HG03378 (cell line): ENCODE results near the gene CETN1.

Experiments
- ATAC-seq: cut with Tn5 transposase; IDR thresholded peaks from one replicate; pipeline ENCODE4 v1.9.1; 2021; ENCODE audit warnings: mild to moderate bottlenecking, moderate library complexity; ENCODE audit not compliant: unreplicated experiment

The CETN1 gene

DNA sequence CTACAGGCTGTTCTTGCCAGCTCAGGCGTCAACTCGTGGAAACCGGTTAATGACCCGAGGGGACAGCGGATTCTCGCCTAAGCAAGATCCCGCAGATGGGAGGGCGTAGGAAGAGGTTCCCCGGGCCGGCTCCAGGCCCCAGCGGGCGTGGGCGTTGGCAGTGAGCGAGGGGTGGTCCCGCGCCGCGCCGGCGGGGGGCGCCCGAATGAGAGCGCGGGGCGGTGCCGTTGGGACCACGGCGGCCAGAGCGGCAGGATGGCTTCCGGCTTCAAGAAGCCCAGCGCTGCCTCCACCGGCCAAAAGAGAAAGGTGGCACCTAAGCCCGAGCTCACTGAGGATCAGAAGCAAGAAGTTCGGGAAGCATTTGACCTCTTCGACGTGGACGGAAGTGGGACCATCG, at the start of gene CETN1:
Gene CETN1, plus strand, starts transcription at position 227 of the 400 bp plus-strand sequence. Its CDS starts 29 bp downstream, at position 256.
- ATAC-seq, result no peak

DNA sequence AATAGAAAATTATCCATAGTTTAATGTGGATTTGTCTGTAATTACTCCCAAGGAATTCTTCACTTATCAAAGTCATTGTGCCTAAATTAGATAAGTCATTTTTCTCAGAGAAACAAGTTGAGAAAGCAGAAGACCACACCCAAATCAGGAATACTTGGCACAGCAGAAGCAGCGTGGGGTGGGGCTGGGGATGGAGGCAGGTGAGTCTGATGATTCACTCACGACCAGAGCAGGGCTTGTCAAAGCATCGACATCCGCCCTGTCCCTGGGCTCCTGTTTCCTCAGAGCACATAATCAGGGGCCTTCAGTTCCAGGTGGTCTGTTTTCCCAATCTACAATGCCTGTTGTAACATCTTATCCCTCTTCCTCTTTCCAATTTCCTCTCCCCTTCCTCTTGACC, 48.2 kb upstream of the CETN1 start:
- ATAC-seq, result no peak

DNA sequence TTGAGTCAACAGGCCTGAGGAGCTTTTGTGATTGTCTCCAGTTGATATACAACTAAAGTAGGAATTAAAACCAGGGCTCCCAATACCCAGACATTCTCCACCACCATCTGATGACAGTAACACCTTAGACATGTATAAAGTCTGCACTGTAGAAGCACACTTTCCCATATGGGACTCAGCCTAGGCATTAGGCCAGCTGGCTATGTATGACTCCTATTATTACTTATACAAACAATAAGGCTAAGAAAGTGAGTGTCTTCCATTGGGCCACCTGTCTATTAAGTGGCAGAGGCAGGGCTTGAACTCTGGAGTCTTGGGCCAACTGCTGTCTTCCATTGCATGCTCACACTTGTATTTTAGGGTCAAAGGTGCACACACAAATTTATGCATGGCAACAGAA, 47.5 kb upstream of the CETN1 start:
- ATAC-seq, result no peak

DNA sequence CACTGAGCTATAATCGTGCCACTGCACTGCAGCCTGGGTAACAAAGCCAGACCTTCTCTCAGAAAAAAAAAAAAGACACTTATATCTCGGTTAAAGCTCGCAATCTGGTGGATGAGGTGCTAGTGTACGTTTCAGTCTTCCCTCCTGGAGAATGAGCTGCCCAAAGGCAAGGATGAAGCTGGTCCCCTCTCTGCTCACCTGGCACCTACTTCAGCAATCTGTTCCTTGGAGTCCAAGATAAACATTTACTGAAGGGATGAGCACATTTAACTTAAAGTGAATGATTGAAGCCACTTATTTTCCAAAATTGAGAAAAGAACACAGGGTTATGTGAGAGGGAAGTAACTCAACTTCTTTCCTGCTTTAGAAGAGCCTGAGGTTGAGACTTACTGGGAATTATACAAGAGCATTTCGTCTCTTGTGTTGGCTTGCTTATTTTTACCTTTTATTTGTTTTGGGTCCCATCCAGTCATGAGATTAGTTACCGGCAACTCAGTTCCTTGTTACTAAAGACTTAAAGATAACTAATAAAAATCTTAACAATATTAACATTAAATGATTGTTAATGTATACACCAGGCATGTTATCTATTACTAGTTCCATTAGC, 46.1 kb upstream of the CETN1 start:
- ATAC-seq, result no peak

DNA sequence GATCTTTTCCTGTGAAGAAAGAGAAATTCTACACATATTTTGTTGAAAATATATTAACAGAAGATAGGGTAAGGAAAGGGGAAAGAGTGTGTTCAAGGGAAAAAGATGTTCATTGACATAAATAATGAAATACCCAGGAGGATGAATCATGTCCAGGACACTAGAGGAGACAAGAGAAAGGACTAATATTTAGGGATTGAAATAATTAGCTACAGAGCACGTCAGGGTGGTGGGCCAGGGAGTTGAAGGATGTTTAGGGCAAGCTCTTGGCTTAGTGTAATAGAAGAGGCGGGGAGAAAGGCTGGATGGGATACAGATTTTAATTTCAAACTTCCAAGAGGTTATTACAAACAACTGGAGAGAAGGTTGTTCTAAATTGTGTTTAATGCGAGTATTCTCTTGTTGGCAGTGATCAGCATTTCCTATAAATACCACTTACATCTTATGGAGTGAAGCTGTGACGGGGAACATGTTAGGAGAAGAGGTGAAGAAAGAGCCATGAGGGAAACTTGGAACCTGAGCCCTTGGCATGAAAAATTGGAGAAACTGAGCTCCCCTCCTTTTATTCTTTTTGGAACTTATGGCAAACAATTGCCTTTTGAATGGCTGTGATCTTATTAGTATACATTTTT, 36.6 kb upstream of the CETN1 start:
- ATAC-seq, result no peak

DNA sequence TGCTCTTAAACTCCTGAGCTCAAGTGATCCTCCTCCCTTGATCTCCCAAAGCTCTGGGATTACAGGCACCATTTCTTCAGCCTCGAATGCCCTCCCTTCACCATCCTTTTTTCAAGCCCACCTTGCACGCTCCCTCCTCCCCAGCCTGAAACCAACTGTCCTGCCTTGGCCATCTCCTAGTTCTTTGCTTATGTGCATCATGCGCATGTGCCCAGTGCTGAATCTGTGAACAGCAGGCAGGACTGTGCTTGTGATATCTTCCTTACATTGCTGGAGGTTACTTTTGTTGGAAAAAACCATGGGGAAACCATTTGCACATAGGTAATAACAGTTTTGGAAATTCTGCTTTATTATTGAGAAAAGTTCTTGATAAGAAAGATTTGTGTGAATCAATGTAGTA, 30.2 kb upstream of the CETN1 start:
- ATAC-seq, result no peak

DNA sequence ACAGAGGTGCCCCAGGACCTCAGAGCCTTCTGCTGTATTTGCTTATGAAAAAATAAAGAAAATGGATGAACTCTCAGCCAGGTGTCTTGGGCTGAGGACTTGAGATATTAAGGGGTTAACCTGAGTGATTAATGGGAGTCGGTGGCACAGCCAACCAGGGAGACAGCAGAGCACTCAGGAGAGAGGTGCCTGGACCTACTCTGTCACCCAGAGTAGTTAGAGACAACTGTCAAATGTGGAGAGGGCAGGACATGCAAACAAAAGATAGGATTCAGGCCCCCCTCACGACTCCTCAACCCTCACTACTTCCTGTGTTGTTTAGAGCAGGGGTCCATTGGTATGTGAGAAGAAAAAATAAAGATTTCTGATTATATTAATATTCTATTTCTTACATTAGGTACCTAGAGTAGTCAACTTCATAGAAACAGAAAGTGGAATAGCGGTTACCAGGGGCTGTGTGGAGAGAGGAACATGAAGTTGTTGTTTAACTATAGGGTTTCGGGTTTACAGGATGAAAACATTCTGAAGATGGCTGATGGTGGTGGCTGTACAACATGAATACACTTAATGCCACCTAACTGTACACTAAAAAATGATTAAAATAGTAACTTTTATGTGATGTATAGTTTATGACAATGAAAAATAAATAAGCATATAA, 28.6 kb upstream of the CETN1 start:
- peak; percentile 76 for ATAC-seq

DNA sequence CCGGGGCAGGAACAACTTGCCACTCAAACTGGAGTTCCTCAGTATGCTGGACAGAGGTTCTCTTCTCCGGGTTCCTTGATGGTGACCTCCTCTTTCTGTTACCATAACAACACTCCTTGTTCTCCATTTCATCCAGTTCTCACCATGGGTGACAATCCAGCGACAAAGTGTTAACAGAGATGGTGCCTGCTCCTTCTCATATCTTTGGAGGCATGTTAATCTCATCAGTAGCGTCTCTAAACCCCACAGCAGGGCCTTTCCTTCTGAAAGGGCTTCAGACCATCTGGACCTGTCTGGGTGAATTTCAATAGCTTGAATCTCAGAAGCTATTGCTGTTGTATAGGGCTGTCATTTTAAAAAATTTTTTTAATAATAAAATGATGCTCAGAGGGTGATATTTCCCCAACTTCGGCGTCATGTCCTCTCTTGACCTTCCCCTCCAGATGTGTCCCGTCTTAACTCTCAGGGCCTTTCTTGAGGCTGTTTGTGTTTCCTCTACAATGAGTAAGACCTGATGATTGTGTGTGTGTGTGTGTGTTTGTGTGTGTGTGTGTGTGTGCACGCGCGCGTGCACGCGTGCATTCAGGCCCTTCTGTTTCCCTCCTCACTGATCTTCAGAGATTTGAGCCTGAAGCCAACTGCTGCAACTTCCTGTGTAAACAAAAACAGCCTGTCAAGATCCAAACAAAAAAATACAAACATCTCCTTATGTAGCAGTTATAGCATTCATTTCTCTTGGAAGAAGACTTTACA, 24.3 kb upstream of the CETN1 start:
- no peak for ATAC-seq

DNA sequence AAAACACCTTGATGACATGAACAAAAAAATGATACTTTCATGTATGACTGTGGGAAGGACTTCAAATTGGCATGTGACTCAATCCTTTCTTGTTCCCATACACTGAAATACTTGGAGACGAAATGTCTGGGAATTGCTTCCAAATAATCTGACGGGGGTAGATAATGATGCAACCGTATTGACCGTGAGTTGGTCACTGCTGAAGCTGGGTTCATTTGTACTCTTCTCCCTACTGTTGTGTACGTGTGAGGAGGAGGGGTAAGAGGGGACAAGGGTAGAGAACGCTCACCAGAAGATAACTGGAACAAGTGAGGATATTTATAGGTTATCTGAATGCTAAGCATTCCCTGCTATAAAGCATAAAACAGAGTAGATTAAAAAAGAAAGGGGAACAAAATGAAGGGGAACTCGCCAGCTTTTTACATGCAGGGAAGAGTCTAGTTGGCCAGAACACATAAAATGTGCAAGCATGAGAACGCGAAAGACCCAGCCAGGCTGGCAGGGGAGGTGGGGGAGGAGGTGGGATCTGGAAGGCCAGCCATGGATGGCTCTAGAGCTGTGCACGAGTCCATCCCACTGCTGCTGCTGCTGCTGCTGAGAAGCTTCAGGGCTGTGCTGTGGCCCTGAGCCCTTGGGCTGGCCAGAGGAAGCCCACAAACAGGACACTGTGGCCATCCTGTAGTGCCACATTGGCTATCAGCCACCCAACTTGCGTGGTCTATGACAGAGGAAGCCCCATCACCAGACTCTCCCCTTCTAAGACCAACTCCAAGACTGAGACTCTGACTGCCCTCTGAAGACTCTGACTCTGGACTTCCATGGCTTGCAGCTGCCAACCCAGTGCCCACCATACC, 15.2 kb upstream of the CETN1 start:
- ATAC-seq, result no peak

DNA sequence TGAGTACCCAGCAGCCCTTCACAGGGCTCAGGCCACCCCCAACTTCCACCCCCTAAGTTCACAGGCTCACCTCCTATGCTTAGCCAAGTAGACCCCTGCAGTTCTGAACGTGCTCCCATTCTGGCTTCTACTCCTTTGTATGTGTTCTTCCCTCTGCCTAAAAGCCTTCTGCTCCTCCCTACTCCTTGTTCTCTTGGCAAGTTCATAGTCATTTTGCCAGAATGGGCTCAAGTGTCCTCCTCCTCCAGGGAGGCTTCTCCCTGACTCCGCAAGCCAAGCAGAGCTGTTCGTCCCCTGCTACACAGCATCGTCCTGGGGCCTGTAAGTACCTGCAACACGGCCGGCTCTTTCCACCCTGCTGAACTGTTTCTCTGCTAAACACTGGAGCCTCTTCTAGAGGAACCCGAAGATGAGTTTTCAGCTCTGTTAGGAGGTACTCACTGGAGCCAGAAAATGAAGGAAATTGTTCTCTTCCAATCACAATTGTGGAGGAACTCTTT, 14.6 kb upstream of the CETN1 start:
- no peak for ATAC-seq

DNA sequence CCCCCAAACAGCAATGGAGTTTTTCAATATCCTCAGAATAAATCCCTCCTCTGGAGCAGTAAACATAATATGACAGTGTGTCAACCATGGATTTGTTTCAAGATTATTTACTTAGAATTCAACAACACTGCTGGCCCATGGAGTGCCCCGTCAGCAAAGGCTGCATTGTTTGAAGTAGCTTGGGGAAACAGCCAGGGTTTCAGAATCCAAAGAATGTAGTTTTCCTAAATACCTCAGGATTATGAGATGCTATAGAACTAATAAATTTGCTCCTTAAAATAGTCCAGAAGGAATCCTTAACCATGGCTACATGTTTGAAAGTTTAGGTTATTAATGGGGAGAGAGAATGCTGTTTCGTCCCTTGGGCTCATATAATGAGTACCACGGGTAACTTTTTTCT, 13.1 kb upstream of the CETN1 start:
- ATAC-seq, result no peak

DNA sequence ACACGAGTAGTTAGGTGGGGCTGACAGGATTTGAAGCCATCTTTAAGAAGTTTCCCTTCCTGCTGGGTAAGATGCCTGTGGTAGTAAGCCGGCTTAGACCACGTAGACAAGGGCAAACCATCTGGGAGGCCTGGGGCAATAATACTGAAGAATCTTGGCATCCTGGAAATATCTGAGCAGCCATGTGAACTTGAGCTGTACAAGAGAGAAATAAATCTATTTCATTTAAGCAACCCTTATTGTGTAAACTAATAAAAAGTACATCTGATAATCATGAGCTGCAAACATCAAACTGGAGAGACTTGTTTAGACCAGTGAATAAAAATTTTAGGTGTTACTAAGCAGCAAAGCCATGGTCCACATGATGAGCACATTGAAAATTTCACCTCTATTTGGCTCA, 11.4 kb upstream of the CETN1 start:
- ATAC-seq, result no peak

DNA sequence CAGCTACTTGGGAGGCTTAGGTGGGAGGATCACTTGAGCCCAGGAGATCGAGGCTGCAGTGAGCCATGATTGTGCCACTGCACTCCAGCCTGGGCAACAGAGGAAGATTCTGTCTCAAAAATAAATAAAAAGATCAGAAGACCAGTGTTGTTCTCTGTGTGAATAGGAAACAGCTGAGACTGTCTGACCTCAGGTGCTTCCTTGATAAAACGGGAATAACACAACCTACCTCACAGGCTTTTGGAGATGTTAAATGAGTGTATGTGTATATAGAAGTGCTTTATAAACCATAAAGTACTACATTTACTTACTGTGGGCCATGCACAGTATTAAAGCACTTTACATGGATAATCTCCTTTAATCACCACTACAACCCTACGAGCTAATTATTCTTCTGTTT, 9.9 kb upstream of the CETN1 start:
- ATAC-seq, result no peak

DNA sequence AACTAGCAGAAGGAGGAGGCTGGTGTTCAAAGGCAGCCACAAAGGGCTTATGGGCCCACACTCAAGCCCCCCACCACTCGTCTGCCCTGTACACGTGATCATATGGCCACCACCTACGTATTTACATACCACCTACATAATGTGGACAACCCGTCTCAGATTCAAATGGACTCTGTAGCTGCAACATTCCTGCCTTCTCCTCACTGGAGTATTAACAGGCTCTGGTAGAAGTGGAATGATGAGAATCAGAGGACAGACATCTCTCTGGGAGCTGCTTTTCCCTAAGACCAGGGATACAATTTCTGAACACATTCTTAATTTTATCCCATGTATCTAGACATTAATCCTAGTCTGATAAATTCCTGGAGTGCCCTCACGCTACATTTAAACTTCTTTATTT, 9.5 kb upstream of the CETN1 start:
- no peak for ATAC-seq

DNA sequence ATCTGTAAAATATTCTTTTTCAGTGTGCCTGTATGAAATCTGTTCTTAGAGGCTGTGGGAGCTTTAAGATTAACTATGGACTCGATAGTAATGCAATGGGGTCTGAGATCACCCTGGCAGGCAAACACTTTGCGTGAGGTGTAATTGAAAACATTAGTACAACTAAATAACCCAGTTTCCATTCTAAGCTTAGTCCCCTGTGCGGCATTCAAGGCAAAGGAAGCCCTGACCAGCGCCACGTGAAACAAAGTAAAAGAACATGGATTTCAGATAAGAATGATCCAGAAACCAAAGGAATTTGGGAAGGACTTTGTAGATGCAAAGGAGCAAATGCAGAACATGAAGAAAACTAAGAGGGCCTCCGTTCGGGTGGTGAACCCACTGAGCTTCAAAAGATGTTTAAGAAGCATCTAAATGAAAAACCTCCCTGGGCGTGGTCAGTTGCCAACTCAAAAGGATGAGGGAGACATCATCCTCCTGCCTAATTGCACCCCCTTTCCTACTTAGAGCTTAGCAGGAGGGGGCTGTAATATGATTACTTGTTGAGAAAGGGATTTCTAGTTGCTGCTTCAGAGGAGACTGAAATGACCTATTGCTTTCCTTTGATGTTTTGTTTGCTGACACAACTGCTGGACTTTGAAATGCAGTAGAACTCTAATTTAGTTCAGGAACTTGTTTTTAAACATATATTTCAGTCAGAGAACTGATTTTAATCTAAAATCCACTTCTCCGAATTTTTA, 7.9 kb upstream of the CETN1 start:
- ATAC-seq, result no peak

DNA sequence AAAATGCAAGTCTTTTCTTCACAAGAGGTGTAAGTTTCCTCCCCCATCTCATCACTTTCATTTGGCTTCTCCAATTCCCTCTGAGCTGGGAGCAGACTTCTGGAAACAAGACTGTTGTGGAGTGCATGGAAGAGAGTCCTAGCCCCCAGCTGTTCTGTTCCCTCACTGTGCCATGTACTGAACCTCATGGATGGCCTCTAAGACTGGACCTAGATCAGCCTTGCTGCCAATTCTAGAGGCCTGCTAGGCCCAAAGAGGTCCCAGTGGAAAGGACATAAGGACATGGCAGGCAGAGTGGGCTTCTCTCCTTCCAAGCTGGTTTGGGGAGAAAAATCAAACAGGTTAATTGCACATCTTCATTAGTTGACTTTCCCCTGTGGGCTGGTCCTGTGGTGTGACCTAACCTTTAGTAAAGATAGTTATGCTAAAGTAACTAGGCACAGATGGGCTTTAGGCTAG, 7.3 kb upstream of the CETN1 start:
- no peak for ATAC-seq

DNA sequence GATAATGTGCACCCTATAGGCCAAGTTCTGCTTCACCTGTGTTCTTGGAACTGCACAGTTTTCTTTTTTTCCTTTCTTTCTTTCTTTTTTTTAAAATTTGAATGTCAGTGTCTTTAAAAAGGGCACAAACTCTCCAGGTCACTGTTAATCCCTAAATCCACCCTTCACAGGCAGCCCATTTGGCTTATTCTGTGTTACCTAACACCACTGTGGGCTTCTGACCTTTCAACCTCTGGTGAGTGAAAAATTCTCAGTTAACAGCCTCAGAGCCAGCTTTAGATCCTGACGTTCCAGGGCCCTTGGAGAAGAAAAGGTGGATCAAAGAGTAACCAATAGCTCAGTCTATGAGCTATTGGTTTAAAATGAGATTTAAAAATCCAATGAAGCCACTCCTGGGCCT, 6.8 kb upstream of the CETN1 start:
- no peak for ATAC-seq

DNA sequence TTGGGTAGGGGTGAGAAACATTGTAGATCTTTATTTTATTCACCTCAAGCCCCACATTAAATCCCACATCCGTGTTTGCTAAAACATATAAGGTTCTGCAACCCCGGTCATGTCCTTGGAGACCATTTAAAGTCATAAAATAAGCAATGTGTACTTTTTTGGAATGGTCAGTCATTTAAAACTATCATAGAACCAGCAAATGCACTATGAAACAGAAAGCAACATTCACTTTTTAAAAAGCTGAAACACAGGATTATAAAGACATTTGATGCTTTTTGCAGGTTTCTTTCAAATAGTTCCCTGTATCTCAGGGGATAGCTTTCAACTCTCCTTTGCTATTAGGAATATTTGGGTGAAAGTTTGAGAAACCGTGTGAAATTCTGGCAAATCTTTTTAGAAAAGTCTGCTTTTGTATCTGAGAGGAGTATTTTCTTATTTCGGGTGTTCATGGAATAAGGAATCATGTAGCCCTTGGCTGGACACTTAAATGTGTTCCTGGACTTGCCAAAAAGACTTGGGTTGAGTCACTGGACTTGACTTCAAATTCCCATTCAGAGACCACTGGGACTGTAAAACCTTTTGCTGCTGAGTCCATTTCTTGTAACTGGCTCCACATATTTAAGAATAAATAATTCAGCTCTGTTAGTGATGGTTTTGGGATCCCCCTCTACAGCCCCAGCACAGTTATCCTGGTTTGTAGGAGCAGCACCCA, 5.9 kb upstream of the CETN1 start:
- ATAC-seq, result no peak
